Measurements from ENCODE around the gene HNF1A.

The HNF1A gene

DNA sequence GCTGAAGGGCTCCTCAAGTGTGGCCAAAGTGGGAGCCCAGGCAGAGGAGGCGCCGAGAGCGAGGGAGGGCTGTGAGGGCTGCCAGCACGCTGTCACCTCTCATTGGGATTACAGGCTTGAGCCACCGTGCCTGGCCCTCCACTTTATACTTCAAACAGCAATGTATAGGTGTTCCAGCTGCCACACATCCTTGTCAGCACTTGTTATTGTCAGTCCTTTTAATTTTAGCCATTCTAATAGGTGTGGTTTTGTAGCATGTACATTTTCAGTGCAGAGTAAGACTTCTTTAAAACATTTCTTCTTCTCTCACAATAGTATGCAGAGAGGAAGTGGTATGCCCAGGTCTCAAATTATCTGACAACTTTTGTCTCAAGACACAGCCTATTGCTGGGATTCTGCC is 27.5 kb upstream of the HNF1A start:
- no peaks in the 10 kb centered on the region for H3K36me3 ChIP-seq (ENCODE audit: low read length)
- H3K9ac ChIP-seq (ENCODE audit: low read length): no peak overlapping the region
- no peak overlapping the region for H2AFZ ChIP-seq (ENCODE audit: low read depth, low read length, severe bottlenecking)
- no peaks in the 10 kb centered on the region for H3K79me2 ChIP-seq (ENCODE audit: insufficient read depth, low read length)
- no peaks in the 10 kb centered on the region for H3F3A ChIP-seq (ENCODE audit: insufficient read depth)
- H4K20me1 ChIP-seq (ENCODE audit: low read depth, low read length): no peaks in the 10 kb centered on the region
- H3K27me3 ChIP-seq (ENCODE audit: low read length): no peaks in the 10 kb centered on the region
- H3K4me2 ChIP-seq (ENCODE audit: low read depth, low read length, poor library complexity, severe bottlenecking): no peak overlapping the region
- H3K9me2 ChIP-seq (replicated peaks; ENCODE audit: insufficient read depth, low read length): no peaks in the 10 kb centered on the region
- H3K27ac ChIP-seq (ENCODE audit: low read depth, low read length): no peak overlapping the region
- no peak overlapping the region for H3K4me3 ChIP-seq (ENCODE audit: insufficient read depth, low read length, poor library complexity, severe bottlenecking)
- no peak for TF ChIP-seq EZH2phosphoT487 (conservative IDR thresholded peaks at IDR 0.05; ENCODE audit: low read length)
- TF ChIP-seq, protein P1, sequence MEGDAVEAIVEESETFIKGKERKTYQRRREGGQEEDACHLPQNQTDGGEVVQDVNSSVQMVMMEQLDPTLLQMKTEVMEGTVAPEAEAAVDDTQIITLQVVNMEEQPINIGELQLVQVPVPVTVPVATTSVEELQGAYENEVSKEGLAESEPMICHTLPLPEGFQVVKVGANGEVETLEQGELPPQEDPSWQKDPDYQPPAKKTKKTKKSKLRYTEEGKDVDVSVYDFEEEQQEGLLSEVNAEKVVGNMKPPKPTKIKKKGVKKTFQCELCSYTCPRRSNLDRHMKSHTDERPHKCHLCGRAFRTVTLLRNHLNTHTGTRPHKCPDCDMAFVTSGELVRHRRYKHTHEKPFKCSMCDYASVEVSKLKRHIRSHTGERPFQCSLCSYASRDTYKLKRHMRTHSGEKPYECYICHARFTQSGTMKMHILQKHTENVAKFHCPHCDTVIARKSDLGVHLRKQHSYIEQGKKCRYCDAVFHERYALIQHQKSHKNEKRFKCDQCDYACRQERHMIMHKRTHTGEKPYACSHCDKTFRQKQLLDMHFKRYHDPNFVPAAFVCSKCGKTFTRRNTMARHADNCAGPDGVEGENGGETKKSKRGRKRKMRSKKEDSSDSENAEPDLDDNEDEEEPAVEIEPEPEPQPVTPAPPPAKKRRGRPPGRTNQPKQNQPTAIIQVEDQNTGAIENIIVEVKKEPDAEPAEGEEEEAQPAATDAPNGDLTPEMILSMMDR (IDR thresholded peaks at IDR 0.05; ENCODE audit: insufficient read depth, low read length, poor library complexity, severe bottlenecking): no peak
- no peaks in the 10 kb centered on the region for H3K9me3 ChIP-seq (ENCODE audit: insufficient read depth, low read length)

GRCh38 chr12:120955232-120955631 is 23.1 kb upstream of the HNF1A start:
- H3K36me3 ChIP-seq (ENCODE audit: low read length): no peaks in the 10 kb centered on the region
- H3K9me2 ChIP-seq (replicated peaks; ENCODE audit: insufficient read depth, low read length): no peaks in the 10 kb centered on the region
- no peak overlapping the region for H3K27ac ChIP-seq (ENCODE audit: low read depth, low read length)
- TF ChIP-seq, protein P1 (IDR thresholded peaks at IDR 0.05; ENCODE audit: insufficient read depth, low read length, poor library complexity, severe bottlenecking): no peak
- no peak for TF ChIP-seq EZH2phosphoT487 (conservative IDR thresholded peaks at IDR 0.05; ENCODE audit: low read length)
- H4K20me1 ChIP-seq (ENCODE audit: low read depth, low read length): no peaks in the 10 kb centered on the region
- no peaks in the 10 kb centered on the region for H3K27me3 ChIP-seq (ENCODE audit: low read length)
- H3F3A ChIP-seq (ENCODE audit: insufficient read depth): no peaks in the 10 kb centered on the region
- H3K4me3 ChIP-seq (ENCODE audit: insufficient read depth, low read length, poor library complexity, severe bottlenecking): no peak overlapping the region
- no peaks in the 10 kb centered on the region for H3K9me3 ChIP-seq (ENCODE audit: insufficient read depth, low read length)
- H3K9ac ChIP-seq (ENCODE audit: low read length): no peak overlapping the region
- H3K4me2 ChIP-seq (ENCODE audit: low read depth, low read length, poor library complexity, severe bottlenecking): no peak overlapping the region
- H3K79me2 ChIP-seq (ENCODE audit: insufficient read depth, low read length): no peaks in the 10 kb centered on the region
- H2AFZ ChIP-seq (ENCODE audit: low read depth, low read length, severe bottlenecking): no peak overlapping the region

DNA sequence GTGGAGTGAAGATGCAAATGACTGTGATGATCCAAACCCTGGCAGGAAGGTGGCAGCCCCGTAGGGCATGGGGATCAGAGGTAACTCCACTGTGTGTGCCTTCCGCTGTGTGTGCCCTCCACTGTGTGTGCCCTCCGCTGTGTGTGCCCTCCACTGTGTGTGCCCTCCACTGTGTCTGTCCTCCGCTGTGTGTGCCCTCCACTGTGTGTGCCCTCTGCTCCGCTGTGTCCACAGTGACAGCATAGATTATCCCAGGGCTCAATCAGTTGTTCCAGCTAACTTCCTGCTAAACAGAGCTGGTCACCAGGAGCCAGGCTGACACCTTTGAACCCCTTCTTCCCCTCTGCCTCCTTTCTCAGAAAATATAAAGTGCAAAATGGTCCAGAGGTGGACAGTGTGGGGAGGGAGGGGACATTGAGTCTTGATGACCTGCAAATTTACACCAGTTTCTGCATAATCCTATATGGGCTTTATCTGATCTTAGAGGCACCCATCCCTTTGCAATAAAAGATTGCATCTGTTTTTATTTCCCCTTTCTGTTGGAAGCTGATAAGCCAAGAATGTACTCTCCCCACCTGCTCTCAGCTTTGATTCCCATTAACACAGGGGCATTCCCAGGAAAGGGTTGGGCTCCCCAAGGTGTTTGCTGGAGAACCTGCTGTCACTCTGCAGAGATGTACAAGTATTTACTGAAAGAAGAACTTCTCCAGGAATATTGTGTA is 21.6 kb upstream of the HNF1A start:
- H4K20me1 ChIP-seq (ENCODE audit: low read depth, low read length): no peaks in the 10 kb centered on the region
- no peak overlapping the region for H2AFZ ChIP-seq (ENCODE audit: low read depth, low read length, severe bottlenecking)
- H3K27me3 ChIP-seq (ENCODE audit: low read length): no peaks in the 10 kb centered on the region
- H3F3A ChIP-seq (ENCODE audit: insufficient read depth): no peaks in the 10 kb centered on the region
- no peak overlapping the region for H3K9ac ChIP-seq (ENCODE audit: low read length)
- H3K4me2 ChIP-seq (ENCODE audit: low read depth, low read length, poor library complexity, severe bottlenecking): no peak overlapping the region
- no peak overlapping the region for H3K4me3 ChIP-seq (ENCODE audit: insufficient read depth, low read length, poor library complexity, severe bottlenecking)
- H3K9me2 ChIP-seq (replicated peaks; ENCODE audit: insufficient read depth, low read length): no peaks in the 10 kb centered on the region
- no peaks in the 10 kb centered on the region for H3K79me2 ChIP-seq (ENCODE audit: insufficient read depth, low read length)
- TF ChIP-seq, protein P1 (IDR thresholded peaks at IDR 0.05; ENCODE audit: insufficient read depth, low read length, poor library complexity, severe bottlenecking): no peak
- no peak for TF ChIP-seq EZH2phosphoT487 (conservative IDR thresholded peaks at IDR 0.05; ENCODE audit: low read length)
- H3K27ac ChIP-seq (ENCODE audit: low read depth, low read length): no peak overlapping the region
- no peaks in the 10 kb centered on the region for H3K9me3 ChIP-seq (ENCODE audit: insufficient read depth, low read length)
- H3K36me3 ChIP-seq (ENCODE audit: low read length): no peaks in the 10 kb centered on the region
